Upper lobe of left lung (tissue), 6 donors: Measurements from ENCODE around the gene TMEM63A. TPM values are rescaled to one million over a fixed set of nuclear protein-coding genes. Genes with fewer than 3 reads are reported as not detected.
A peak's percentile ranks its signal among the peaks of the same experiment; 100 is the strongest.

ENCODE experiments used
- ATAC-seq, 2 donors: fragments of 200-7000 bp; cut with Tn5 transposase; one replicate each; pipeline ENCODE4 v1.9.1; 2022; ENCODE audit warnings: mild to moderate bottlenecking in 2 of 2, moderate library complexity in 2 of 2; ENCODE audit not compliant: low FRiP score in 2 of 2
- DNase-seq, 2 donors: peaks; one replicate each; pipeline ENCODE4 v3.0.0-alpha.2; 2019 to 2020
- H3K27ac ChIP-seq, 4 donors: fragments of 200-600 bp; sonication (generic); one replicate each; pipeline ENCODE4 v1.5.1; 2016 to 2019
- H3K27me3 ChIP-seq, 4 donors: fragments of 200-600 bp; sonication (generic); one replicate each; pipeline ENCODE4 v1.5.1; 2017 to 2019
- H3K36me3 ChIP-seq, 4 donors: fragments of 200-600 bp; sonication (generic); one replicate each; pipeline ENCODE4 v1.5.1; 2016 to 2019
- H3K4me1 ChIP-seq, 4 donors: fragments of 200-600 bp; sonication (generic); one replicate each; pipeline ENCODE4 v1.5.1; 2018 to 2019
- H3K4me3 ChIP-seq, 4 donors: fragments of 200-600 bp; sonication (generic); one replicate each; pipeline ENCODE4 v1.5.1; 2017 to 2019; ENCODE audit warnings: mild to moderate bottlenecking in 2 of 4, moderate library complexity in 1 of 4
- H3K9me3 ChIP-seq, 4 donors: fragments of 200-600 bp; sonication (generic); one replicate each; pipeline ENCODE4 v1.5.1; 2018 to 2019
- CTCF ChIP-seq, 6 experiments: fragments of 450-650 bp in 4 of 6; fragments of 200-600 bp in 2 of 6; sonication (generic) in 2 of 6; IDR thresholded peaks; one replicate each; pipeline ENCODE4 v1.5.1; 2016 to 2019; ENCODE audit warnings: antibody characterized with exemption in 6 of 6
- EP300 ChIP-seq, 4 donors: sonication (generic); formaldehyde crosslinking; IDR thresholded peaks; one replicate each; pipeline ENCODE4 v1.5.1; 2017; ENCODE audit warnings: antibody characterized with exemption in 4 of 4, control low read depth in 2 of 4
- POLR2A ChIP-seq, 4 donors: fragments of 450-650 bp; IDR thresholded peaks; one replicate each; pipeline ENCODE4 v1.5.1; 2016 to 2017; ENCODE audit warnings: antibody characterized with exemption in 4 of 4, mild to moderate bottlenecking in 2 of 4
- POLR2AphosphoS5 ChIP-seq, 2 donors: sonication (generic); formaldehyde crosslinking; IDR thresholded peaks; one replicate each; pipeline ENCODE4 v1.5.1; 2017; ENCODE audit warnings: antibody characterized with exemption in 2 of 2
- WGBS, 2 donors: methylation state at CpG; one replicate each; pipeline ENCODE4 v1.1.5; 2017 to 2018; 5-methylcytosine and 5-hydroxymethylcytosine counted together
- total RNA-seq, 6 donors: library from RNA; depleted of rRNA in 4 of 6; stranded (reverse); fragments of >200 nt in 4 of 6; gene quantifications; one replicate each; pipeline versions ENCODE4 v1.1.0 to v1.2.1, GENCODE V29; 2016 to 2021
- donor health status: DM: no; HTN: no; CAD: no; lungs with moderate emphysema.
- donor health status: DM: no; HTN: yes; CAD: no; lungs with severe emphysema.

Gene TMEM63A
- total RNA-seq, 6 donors from 2014 or later: 57.9 to 244 (median 105) TPM

GRCh38 chr1:225820522-225821120 lies 61.6 kb downstream of the TMEM63A start:
- Histone ChIP-seq H3K4me1 (peaks cover 44 to 77% (median 62%) of the 10 kb centered on the region in 4 donors), H3K36me3 (peaks cover 0 to 6% (median 0%) of the 10 kb centered on the region in 4 donors), H3K27ac (peak overlapping the region in 2 of 4 donors; percentile 67 to 71), H3K4me3 (no peak overlapping the region), H3K27me3 (no peaks in the 10 kb centered on the region), H3K9me3 (no peaks in the 10 kb centered on the region)
- DNase-seq: no peak
- no peak for ATAC-seq
- WGBS, 2 donors: 70 to 71% methylated on average over 5 of the region's 5 CpGs
- TF ChIP-seq POLR2AphosphoS5 (IDR thresholded peaks at IDR 0.05) (no peak), CTCF (IDR thresholded peaks at IDR 0.05) (no peak), POLR2A (IDR thresholded peaks at IDR 0.05) (no peak)

- peaks cover 42 to 77% (median 61%) of the 10 kb centered on the region in 4 donors for H3K4me1 ChIP-seq
- DNase-seq: no peak
- TF ChIP-seq POLR2AphosphoS5 (IDR thresholded peaks at IDR 0.05) (no peak), CTCF (IDR thresholded peaks at IDR 0.05) (no peak), POLR2A (IDR thresholded peaks at IDR 0.05) (no peak), EP300 (IDR thresholded peaks at IDR 0.05) (no peak)
Measured at GRCh38 chr1:225819346-225820192, 62.6 kb downstream of the TMEM63A start.

GRCh38 chr1:225818229-225818628 lies 64.0 kb downstream of the TMEM63A start:
- TF ChIP-seq EP300 (IDR thresholded peaks at IDR 0.05) (no peak), CTCF (IDR thresholded peaks at IDR 0.05) (no peak), POLR2A (IDR thresholded peaks at IDR 0.05) (no peak), POLR2AphosphoS5 (IDR thresholded peaks at IDR 0.05) (no peak)
- peaks cover 53 to 90% (median 68%) of the 10 kb centered on the region in 4 donors for H3K4me1 ChIP-seq
- no peaks in the 10 kb centered on the region for H3K27me3 ChIP-seq
- H3K4me3 ChIP-seq: no peak overlapping the region
- DNase-seq (no peak), ATAC-seq (no peak)
- H3K9me3 ChIP-seq: no peaks in the 10 kb centered on the region
- WGBS, 2 donors: 84 to 91% methylated on average over 7 of the region's 7 CpGs
- H3K27ac ChIP-seq: peak overlapping the region; percentile 89 to 93 (median 90)
- peaks cover 0 to 6% (median 0%) of the 10 kb centered on the region in 4 donors for H3K36me3 ChIP-seq

More at GRCh38 chr1:225819346-225820192, 62.6 kb downstream of the TMEM63A start:
- Histone ChIP-seq H3K27ac (peak overlapping the region; percentile 18 to 71 (median 50)), H3K27me3 (no peaks in the 10 kb centered on the region), H3K36me3 (peaks cover 0 to 6% (median 0%) of the 10 kb centered on the region in 4 donors), H3K9me3 (no peaks in the 10 kb centered on the region), H3K4me3 (no peak overlapping the region)
- WGBS, 2 donors: 78 to 80% methylated on average over 12 of the region's 12 CpGs
- ATAC-seq: no peak

GRCh38 chr1:225817611-225818061 lies 64.5 kb downstream of the TMEM63A start:
- Histone ChIP-seq H3K4me1 (peaks cover 58 to 95% (median 74%) of the 10 kb centered on the region in 4 donors), H3K4me3 (no peak overlapping the region), H3K9me3 (no peaks in the 10 kb centered on the region), H3K27ac (peak overlapping the region; percentile 89 to 93 (median 90)), H3K27me3 (no peaks in the 10 kb centered on the region), H3K36me3 (peaks cover 0 to 2% (median 0%) of the 10 kb centered on the region in 4 donors)
- DNase-seq (peak in 1 of 2 donors; percentile 95), ATAC-seq (peak; percentile 65 to 88)
- TF ChIP-seq CTCF (IDR thresholded peaks at IDR 0.05) (peak in 1 of 6 experiments; percentile 24), EP300 (IDR thresholded peaks at IDR 0.05) (peak in 2 of 4 donors; percentile 60 to 94), POLR2AphosphoS5 (IDR thresholded peaks at IDR 0.05) (peak; percentile 82 to 85), POLR2A (IDR thresholded peaks at IDR 0.05) (peak in 1 of 4 donors; percentile 47)
- whole genome bisulfite sequencing, 2 donors: 35 to 36% methylated on average over 6 to 7 of the region's 8 CpGs
